ENCODE data around the gene KHDRBS2. TPM values are rescaled to one million over a fixed set of nuclear protein-coding genes. Genes with fewer than 3 reads are reported as not detected.

Gene KHDRBS2
- total RNA-seq: not detected in 2 replicates

GRCh38 chr6:62285612-62286469 lies at the start of gene KHDRBS2:
KHDRBS2 (minus strand) TSS chr6:62286225.

All from bronchus fibroblast of lung (primary cell).